Colonic mucosa (tissue), 4 donors: ENCODE results near the gene INAVA. TPM values are rescaled to one million over a fixed set of nuclear protein-coding genes. Genes with fewer than 3 reads are reported as not detected.
"Not testable (repeated sequence)": the region's sequence is repeated elsewhere in the genome, so short reads cannot be mapped to it uniquely, and the experiment has no call there.

Experiments used
- DNase-seq: peaks from one replicate; pipeline ENCODE4 v3.0.0-alpha.2; 2020
- H3K27ac ChIP-seq: fragments of 200-600 bp; one replicate; pipeline ENCODE4 v1.8.0; 2021
- H3K27me3 ChIP-seq: fragments of 200-600 bp; one replicate; pipeline ENCODE4 v1.8.0; 2021
- H3K36me3 ChIP-seq: fragments of 200-600 bp; one replicate; pipeline ENCODE4 v1.8.0; 2021
- H3K4me1 ChIP-seq: fragments of 200-600 bp; one replicate; pipeline ENCODE4 v1.8.0; 2021; ENCODE audit warnings: mild to moderate bottlenecking
- H3K4me3 ChIP-seq: fragments of 200-600 bp; one replicate; pipeline ENCODE4 v1.8.0; 2021
- H3K9ac ChIP-seq, 2 donors: one replicate each; pipeline ENCODE4 v1.7.0; 2013; ENCODE audit warnings: control low read depth in 2 of 2, low read depth in 2 of 2, low read length in 2 of 2
- H3K9me3 ChIP-seq: fragments of 200-600 bp; one replicate; pipeline ENCODE4 v1.8.0; 2021
- CTCF ChIP-seq: fragments of 200-600 bp; IDR thresholded peaks from one replicate; pipeline ENCODE4 v1.8.0; 2022; ENCODE audit warnings: antibody characterized with exemption, mild to moderate bottlenecking
- intact Hi-C: fragments of 100-400 bp; cut with DNase I; formaldehyde crosslinking; loops from one replicate; pipeline ENCODE4 v1.14.1; 2022
- total RNA-seq, 2 donors: library from RNA; stranded (reverse); fragmentation: NEBNext Ultra II Directional in 1 of 2; extraction: Animal tissue kit (Norgen Biotek cat#: 25700) in 1 of 2; gene quantifications; one replicate each; pipeline ENCODE4 v1.2.1, GENCODE V29; 2021
- donor health status: healthy.
- donor health status: DM: no; HTN: no; CAD: no.
- donor health status: DM: no; HTN: no; CAD: no.

INAVA gene
- total RNA-seq, 2 donors from 2014 or later = 127 to 167 TPM

GRCh38 chr1:200908191-200908868, 13.6 kb downstream of the INAVA start:
- Histone ChIP-seq H3K9ac (peak overlapping the region; percentile 6 to 53), H3K4me1 (peaks cover 24% of the 10 kb centered on the region), H3K4me3 (no peak overlapping the region), H3K27me3 (no peaks in the 10 kb centered on the region), H3K9me3 (no peaks in the 10 kb centered on the region), H3K27ac (peak overlapping the region; percentile 88), H3K36me3 (no peaks in the 10 kb centered on the region)
- peak; percentile 83 for DNase-seq
- no peak for TF ChIP-seq CTCF
- intact Hi-C loops = no loop called here

DNA sequence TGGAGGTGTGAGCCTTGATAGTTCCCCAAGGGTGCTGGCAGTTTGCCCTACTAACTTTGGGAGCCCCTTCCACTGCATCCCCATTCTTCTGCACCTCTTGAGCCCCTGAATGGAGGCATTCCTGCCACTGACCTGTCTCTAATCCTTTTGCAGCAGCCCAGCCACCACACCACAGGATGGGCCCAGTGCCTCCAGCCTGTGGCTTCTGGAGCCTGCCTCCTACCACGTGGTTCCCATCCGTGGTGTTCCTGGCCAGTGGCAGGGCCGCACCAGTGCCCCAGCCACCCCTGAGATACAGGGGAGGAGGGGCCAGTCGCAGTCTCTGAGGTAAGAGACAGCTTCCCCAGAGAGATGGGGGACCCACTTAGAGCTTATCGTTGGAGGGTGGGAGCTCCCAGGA, 14.4 kb downstream of the INAVA start:
- no peak overlapping the region for H3K4me3 ChIP-seq
- no peak for TF ChIP-seq CTCF
- H3K27ac ChIP-seq = peak overlapping the region; percentile 88
- H3K27me3 ChIP-seq = no peaks in the 10 kb centered on the region
- no peaks in the 10 kb centered on the region for H3K9me3 ChIP-seq
- peak overlapping the region; percentile 6 to 53 for H3K9ac ChIP-seq
- intact Hi-C loops = no loop called here
- no peak for DNase-seq
- no peaks in the 10 kb centered on the region for H3K36me3 ChIP-seq
- peaks cover 23% of the 10 kb centered on the region for H3K4me1 ChIP-seq

- Histone ChIP-seq H3K4me1 (peaks cover 18% of the 10 kb centered on the region), H3K4me3 (no peak overlapping the region), H3K9ac (no peak overlapping the region), H3K27ac (no peak overlapping the region), H3K36me3 (no peaks in the 10 kb centered on the region), H3K27me3 (no peaks in the 10 kb centered on the region), H3K9me3 (no peaks in the 10 kb centered on the region)
- no peak for TF ChIP-seq CTCF
- intact Hi-C loops = no loop called here
- no peak for DNase-seq
Observed at GRCh38 chr1:200909757-200910239, 15.1 kb downstream of the INAVA start.

DNA sequence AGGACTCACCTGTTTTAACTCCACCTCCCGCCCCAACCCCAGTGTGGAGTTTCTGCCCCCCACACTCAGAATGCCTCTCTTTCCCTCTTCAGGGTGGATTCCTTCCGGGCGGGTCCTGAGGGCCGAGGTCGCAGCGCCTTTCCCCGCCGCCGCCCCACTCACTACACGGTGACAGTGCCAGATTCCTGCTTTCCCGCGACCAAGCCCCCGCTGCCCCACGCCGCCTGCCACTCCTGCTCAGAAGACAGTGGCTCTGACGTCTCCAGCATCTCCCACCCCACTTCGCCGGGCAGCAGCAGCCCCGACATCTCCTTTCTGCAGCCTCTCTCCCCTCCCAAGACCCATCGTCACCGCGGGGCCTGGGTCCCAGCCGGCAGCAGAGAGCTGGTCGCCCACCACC, 16.7 kb downstream of the INAVA start:
- TF ChIP-seq CTCF = no peak
- Histone ChIP-seq H3K4me3 (no peak overlapping the region), H3K36me3 (no peaks in the 10 kb centered on the region), H3K27me3 (no peaks in the 10 kb centered on the region), H3K9ac (no peak overlapping the region), H3K4me1 (peaks cover 16% of the 10 kb centered on the region), H3K9me3 (no peaks in the 10 kb centered on the region), H3K27ac (no peak overlapping the region)
- DNase-seq = no peak
- intact Hi-C loops = no loop called here

GRCh38 chr1:200911936-200912335, 17.2 kb downstream of the INAVA start:
- peak overlapping the region in 1 of 2 donors; percentile 3 for H3K9ac ChIP-seq
- H3K27ac ChIP-seq, H3K36me3 ChIP-seq, H3K27me3 ChIP-seq, H3K4me3 ChIP-seq, intact Hi-C loops, DNase-seq, H3K9me3 ChIP-seq: not testable (repeated sequence)
- H3K4me1 ChIP-seq = peaks cover 11% of the 10 kb centered on the region

DNA sequence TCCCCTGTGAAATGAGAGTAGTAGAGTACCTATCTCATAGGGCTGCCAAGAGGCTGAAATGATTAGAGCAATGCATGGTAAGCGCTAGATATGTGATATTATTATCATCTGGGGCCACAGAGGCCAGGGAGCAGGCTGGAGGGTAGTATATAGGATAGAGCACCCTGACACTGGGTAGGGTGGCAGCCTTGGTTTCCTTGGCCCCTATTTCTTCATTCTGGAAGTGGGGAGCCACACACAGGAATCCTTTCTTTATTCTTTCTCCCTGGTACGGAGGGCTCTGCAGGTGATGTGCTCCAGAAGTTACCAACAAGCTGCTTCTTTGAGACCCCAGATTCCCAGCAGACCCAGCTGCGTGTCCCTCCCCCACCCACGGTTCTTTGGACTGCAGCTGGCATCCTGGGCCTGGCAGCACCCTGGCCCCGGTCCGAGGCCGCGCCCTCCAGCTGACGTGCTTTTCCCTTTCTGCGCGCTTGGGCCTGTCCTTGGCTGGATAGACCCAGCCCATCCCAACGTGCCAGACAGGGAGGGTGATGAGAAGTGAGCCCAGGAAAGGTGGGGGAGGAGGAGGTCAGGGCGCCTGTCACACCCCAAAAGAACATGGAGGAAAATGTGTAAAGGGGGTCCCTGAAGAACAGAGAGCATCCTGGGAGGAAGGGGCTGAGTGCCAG, 18.2 kb downstream of the INAVA start:
- intact Hi-C loops = no loop called here
- H3K4me3 ChIP-seq = no peak overlapping the region
- peaks cover 5% of the 10 kb centered on the region for H3K4me1 ChIP-seq
- no peaks in the 10 kb centered on the region for H3K9me3 ChIP-seq
- no peaks in the 10 kb centered on the region for H3K36me3 ChIP-seq
- peak overlapping the region in 1 of 2 donors; percentile 46 for H3K9ac ChIP-seq
- TF ChIP-seq CTCF = no peak
- no peaks in the 10 kb centered on the region for H3K27me3 ChIP-seq
- H3K27ac ChIP-seq = peak overlapping the region; percentile 28
- DNase-seq = peak; percentile 85
